K562 (cell line): ENCODE measurements around the gene SLC5A10. TPM values are rescaled to one million over a fixed set of nuclear protein-coding genes. Genes with fewer than 3 reads are reported as not detected.

Experiments
- ATAC-seq: fragments of 200-7000 bp; cut with Tn5 transposase; 3 replicates; pipeline ENCODE4 v1.9.1; 2020; ENCODE audit warnings: moderate library complexity
- BruUV-seq: library from RNA; stranded (reverse); fragments of 400-500 nt; replicated peaks from 2 replicates; lab custom pipeline; 2021; lab: Mats Ljungman, UMichigan
- CTCF ChIA-PET: fragments of 300-600 bp; formaldehyde crosslinking; extraction: SDS; loops from one replicate; lab custom pipeline; 2021; ENCODE audit warnings: low intra/inter-chr PET ratio; lab: Yijun Ruan, JAX
- POLR2A ChIA-PET: fragments of 300-600, 350-650 bp; sonication (Branson Sonifier 250); formaldehyde crosslinking; extraction: SDS; loops from one replicate; lab custom pipeline; 2021; ENCODE audit warnings: antibody characterized with exemption, inconsistent platforms; lab: Yijun Ruan, JAX
- DNase-seq, 4 experiments: peaks; one replicate each; pipeline versions ENCODE4 v3.0.0 to v3.0.0-alpha.2; 2011 to 2018; ENCODE audit warnings: low spot score in 3 of 4, mixed read lengths in 3 of 4; ENCODE audit errors: extremely low read depth in 1 of 4
- FAIRE-seq: peaks from 2 replicates; lab custom pipeline; 2011; peaks lifted over from hg19 to GRCh38; lab: Jason Lieb, UNC
- H2AFZ ChIP-seq: 2 replicates; pipeline ENCODE4 v1.6.0; 2011; ENCODE audit warnings: low read depth, low read length, control low read depth, inconsistent platforms
- H3K27ac ChIP-seq: fragments of 200-600 bp; 3 replicates; pipeline ENCODE4 v1.8.0; 2011; ENCODE audit warnings: low read depth, mild to moderate bottlenecking, control low read depth, inconsistent platforms, low read length, moderate library complexity, mixed read lengths; ENCODE audit errors: extremely low read depth
- H3K27me3 ChIP-seq, 2 experiments: fragments of 300-600 bp in 1 of 2; 2 replicates in 1 of 2; 3 replicates in 1 of 2; pipeline versions ENCODE4 v1.6.0 to v1.8.0; 2011; ENCODE audit warnings: inconsistent platforms in 2 of 2, low read length in 2 of 2, mild to moderate bottlenecking in 1 of 2, mixed read lengths in 1 of 2, moderate library complexity in 1 of 2; ENCODE audit not compliant: control insufficient read depth in 2 of 2, insufficient read depth in 2 of 2
- H3K36me3 ChIP-seq: fragments of 300-600 bp; 3 replicates; pipeline ENCODE4 v1.8.0; 2011; ENCODE audit warnings: mild to moderate bottlenecking, low read length, inconsistent platforms; ENCODE audit not compliant: control insufficient read depth, insufficient read depth
- H3K4me1 ChIP-seq, 2 experiments: fragments of 200-600 bp in 1 of 2; replicated peaks in 1 of 2; 2 replicates in 1 of 2; 3 replicates in 1 of 2; pipeline versions ENCODE4 v1.5.1 to v1.8.0; 2011; ENCODE audit warnings: inconsistent platforms in 2 of 2, low read length in 2 of 2, mild to moderate bottlenecking in 1 of 2, mixed read lengths in 1 of 2, moderate library complexity in 1 of 2; ENCODE audit not compliant: control insufficient read depth in 2 of 2, insufficient read depth in 2 of 2
- H3K4me2 ChIP-seq: 2 replicates; pipeline ENCODE4 v1.6.1; 2011; ENCODE audit warnings: low read length, control low read depth, inconsistent platforms, mixed read lengths; ENCODE audit not compliant: insufficient read depth
- H3K4me3 ChIP-seq: fragments of 200-600 bp; sonication (generic), shearing (Covaris generic); 2 replicates; pipeline ENCODE4 v1.5.1; 2016; ENCODE audit warnings: control low read depth, inconsistent platforms
- H3K79me2 ChIP-seq: fragments of 200-600 bp; 3 replicates; pipeline ENCODE4 v1.8.0; 2011; ENCODE audit warnings: low read length, inconsistent platforms; ENCODE audit not compliant: control insufficient read depth, insufficient read depth
- H3K9ac ChIP-seq, 2 experiments: 2 replicates each; pipeline versions ENCODE4 v1.6.0 to v1.6.1; 2011; ENCODE audit warnings: low read depth in 2 of 2, low read length in 2 of 2, control low read depth in 1 of 2, inconsistent platforms in 1 of 2, mild to moderate bottlenecking in 1 of 2, mixed read lengths in 1 of 2; ENCODE audit not compliant: insufficient read depth in 1 of 2
- H3K9me1 ChIP-seq: one replicate; pipeline ENCODE4 v1.6.0; 2011; ENCODE audit warnings: inconsistent platforms, mild to moderate bottlenecking, low read length, moderate library complexity; ENCODE audit not compliant: control insufficient read depth, insufficient read depth
- H3K9me3 ChIP-seq: replicated peaks from 2 replicates; pipeline ENCODE4 v1.5.1; 2011; ENCODE audit warnings: low read depth, low read length, inconsistent platforms; ENCODE audit not compliant: control insufficient read depth, insufficient read depth
- H4K20me1 ChIP-seq: replicated peaks from 2 replicates; pipeline ENCODE4 v1.6.1; 2011; ENCODE audit warnings: low read length, inconsistent platforms, mixed read lengths; ENCODE audit not compliant: control insufficient read depth, insufficient read depth
- CBFB ChIP-seq: sonication (generic); formaldehyde crosslinking; IDR thresholded peaks from 2 replicates; pipeline ENCODE4 v1.4.0; 2020; ENCODE audit warnings: mild to moderate bottlenecking, missing genetic modification reagents
- MIER1 ChIP-seq: fragments of 450-650 bp; IDR thresholded peaks from 2 replicates; pipeline ENCODE4 v1.6.1; 2016; ENCODE audit warnings: antibody characterized with exemption, mild to moderate bottlenecking, low read depth
- SPI1 ChIP-seq: IDR thresholded peaks from 2 replicates; pipeline ENCODE4 v1.6.1; 2011; ENCODE audit warnings: low read depth, low read length, control low read depth, borderline replicate concordance
- ZKSCAN3 ChIP-seq: fragments of 250-450 bp; sonication (Bioruptor Pico); IDR thresholded peaks from 2 replicates; pipeline ENCODE4 v1.4.0; 2020
- WGBS: fragments of 100-300 bp; shearing (Covaris generic); methylation state at CpG from one replicate; pipeline ENCODE4 v1.1.6; 2016; ENCODE audit warnings: low coverage, mixed read lengths; ENCODE audit not compliant: insufficient coverage; ENCODE audit errors: missing lambda C conversion rate; 5-methylcytosine and 5-hydroxymethylcytosine counted together
- in situ Hi-C: fragments of 300-500 bp; cut with MboI; formaldehyde crosslinking; loops from 4 replicates; pipeline ENCODE4 v1.15.0; 2018; ENCODE audit warnings: inconsistent platforms, mixed read lengths
- intact Hi-C: fragments of 100-400 bp; cut with micrococcal nuclease; formaldehyde crosslinking; loops from 2 replicates; pipeline ENCODE4 v1.14.2; 2022
- polyA plus RNA-seq, 8 experiments: library from polyadenylated mRNA; depleted of rRNA in 4 of 8; stranded (reverse) in 5 of 8; unstranded in 3 of 8; fragments of >200 nt; fragmentation: Nextera tagmentation in 2 of 8; fragmentation: Illumina TruSeq in 1 of 8; extraction: Ambion mirVana in 2 of 8; extraction: Trizol in 1 of 8; gene quantifications; 2 replicates each; pipeline versions ENCODE4 v1.2.1 to v1.2.3, GENCODE V29; 2011 to 2014; ENCODE audit warnings: inconsistent platforms in 1 of 8, missing spikeins in 1 of 8
- total RNA-seq, 7 experiments: library from RNA; depleted of rRNA in 6 of 7; stranded (reverse); fragments of >200 nt in 6 of 7; fragmentation: Illumina TruSeq in 2 of 7; extraction: Trizol in 2 of 7; gene quantifications; 2 replicates each; pipeline versions ENCODE4 v1.2.1 to v1.2.3, GENCODE V29; 2011 to 2021; ENCODE audit warnings: low replicate concordance in 1 of 7
- TF ChIP-seq, protein P1 (sequence below): fragments of 150-350 bp; conservative IDR thresholded peaks from 2 replicates; pipeline ENCODE4 v1.6.1; 2014; ENCODE audit warnings: low read length
- TF ChIP-seq, protein P2 (sequence below): fragments of 250-450 bp; sonication (Bioruptor Pico); IDR thresholded peaks from 2 replicates; pipeline ENCODE4 v1.8.0; 2021; ENCODE audit warnings: borderline replicate concordance, mild to moderate bottlenecking, moderate library complexity; ENCODE audit not compliant: poor library complexity, severe bottlenecking
- TF ChIP-seq, protein P3 (sequence below): fragments of 450-650 bp; conservative IDR thresholded peaks from 2 replicates; pipeline ENCODE4 v1.6.1; 2016; ENCODE audit warnings: missing genetic modification characterization, low read depth, mild to moderate bottlenecking, control low read depth, missing compliant biosample characterization
- TF ChIP-seq, protein P4 (sequence below): fragments of 450-650 bp; IDR thresholded peaks from 2 replicates; pipeline ENCODE4 v1.6.1; 2018; ENCODE audit not compliant: partially characterized antibody
- TF ChIP-seq, protein P5 (sequence below): fragments of 250-450 bp; sonication (Bioruptor Pico); IDR thresholded peaks from 2 replicates; pipeline ENCODE4 v1.9.0; 2021; ENCODE audit warnings: mild to moderate bottlenecking, inconsistent platforms

The SLC5A10 gene
- total and polyA plus RNA-seq, 9 of the 15 experiments (the other 6 are each of a cell fraction or from before 2014, with no cell fraction given), result 0.03 to 0.09 (median 0.03) TPM; not detected in 5

DNA sequence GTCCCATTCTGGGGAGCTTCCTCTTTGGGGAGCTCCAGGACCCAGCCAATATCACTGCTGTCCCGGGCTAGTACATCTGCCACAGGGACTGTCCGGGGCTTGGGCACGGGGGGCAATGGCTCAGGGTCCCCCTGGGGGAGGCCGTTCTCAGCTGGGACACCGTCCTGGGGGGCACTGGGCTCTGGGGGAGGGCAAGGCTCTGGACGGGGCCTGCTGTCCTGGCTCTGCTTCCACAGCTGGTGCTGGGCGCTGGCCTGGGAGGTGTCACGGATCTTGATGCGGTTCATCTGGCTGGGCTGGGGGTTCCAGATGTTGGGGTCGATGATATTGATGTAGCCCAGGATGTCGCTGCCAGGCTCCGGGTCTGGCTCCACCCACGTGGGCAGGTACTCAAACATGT lies 26.1 kb downstream of the SLC5A10 start (continued):
- TF ChIP-seq, protein P1, sequence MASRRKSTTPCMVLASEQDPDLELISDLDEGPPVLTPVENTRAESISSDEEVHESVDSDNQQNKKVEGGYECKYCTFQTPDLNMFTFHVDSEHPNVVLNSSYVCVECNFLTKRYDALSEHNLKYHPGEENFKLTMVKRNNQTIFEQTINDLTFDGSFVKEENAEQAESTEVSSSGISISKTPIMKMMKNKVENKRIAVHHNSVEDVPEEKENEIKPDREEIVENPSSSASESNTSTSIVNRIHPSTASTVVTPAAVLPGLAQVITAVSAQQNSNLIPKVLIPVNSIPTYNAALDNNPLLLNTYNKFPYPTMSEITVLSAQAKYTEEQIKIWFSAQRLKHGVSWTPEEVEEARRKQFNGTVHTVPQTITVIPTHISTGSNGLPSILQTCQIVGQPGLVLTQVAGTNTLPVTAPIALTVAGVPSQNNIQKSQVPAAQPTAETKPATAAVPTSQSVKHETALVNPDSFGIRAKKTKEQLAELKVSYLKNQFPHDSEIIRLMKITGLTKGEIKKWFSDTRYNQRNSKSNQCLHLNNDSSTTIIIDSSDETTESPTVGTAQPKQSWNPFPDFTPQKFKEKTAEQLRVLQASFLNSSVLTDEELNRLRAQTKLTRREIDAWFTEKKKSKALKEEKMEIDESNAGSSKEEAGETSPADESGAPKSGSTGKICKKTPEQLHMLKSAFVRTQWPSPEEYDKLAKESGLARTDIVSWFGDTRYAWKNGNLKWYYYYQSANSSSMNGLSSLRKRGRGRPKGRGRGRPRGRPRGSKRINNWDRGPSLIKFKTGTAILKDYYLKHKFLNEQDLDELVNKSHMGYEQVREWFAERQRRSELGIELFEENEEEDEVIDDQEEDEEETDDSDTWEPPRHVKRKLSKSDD, result no peak
- TF ChIP-seq, protein P2, sequence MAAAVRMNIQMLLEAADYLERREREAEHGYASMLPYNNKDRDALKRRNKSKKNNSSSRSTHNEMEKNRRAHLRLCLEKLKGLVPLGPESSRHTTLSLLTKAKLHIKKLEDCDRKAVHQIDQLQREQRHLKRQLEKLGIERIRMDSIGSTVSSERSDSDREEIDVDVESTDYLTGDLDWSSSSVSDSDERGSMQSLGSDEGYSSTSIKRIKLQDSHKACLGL, result no peak

DNA sequence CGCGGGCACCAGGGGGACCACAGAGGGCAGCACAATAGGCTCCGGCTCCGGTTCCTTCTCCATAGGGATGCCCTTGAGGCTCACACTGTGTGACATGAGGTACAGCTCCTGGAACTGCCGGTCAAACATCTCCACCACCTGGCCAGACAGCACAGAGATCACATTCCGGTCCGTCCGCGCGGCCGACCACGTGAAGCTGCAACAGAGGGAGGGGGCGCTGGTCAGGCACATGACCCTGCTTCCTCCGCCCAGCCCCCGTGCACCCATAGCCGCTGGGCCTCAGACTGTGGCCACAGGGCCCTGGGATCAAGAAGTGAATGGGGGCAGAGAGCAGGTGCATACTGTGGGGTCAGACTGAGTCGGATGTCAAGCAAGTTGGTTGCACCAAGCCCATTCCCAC lies 26.7 kb downstream of the SLC5A10 start:
- H3K79me2 ChIP-seq, result no peaks in the 10 kb centered on the region
- FAIRE-seq, result no peak
- no peak overlapping the region for H3K4me3 ChIP-seq
- no TSS peak for BruUV-seq
- 86% methylated on average over 12 of the region's 17 CpGs for WGBS
- H3K9me1 ChIP-seq, result no peaks in the 10 kb centered on the region
- peaks cover 32% of the 10 kb centered on the region; the same call in 1 of the 3 replicates for H3K36me3 ChIP-seq
- no peaks in the 10 kb centered on the region for H4K20me1 ChIP-seq
- no peak overlapping the region for H3K27ac ChIP-seq
- no peak overlapping the region for H3K4me2 ChIP-seq
- in situ Hi-C loops (loop anchor here (5.0 kb wide), 1 partner anchor 39 kb away; no protein-coding TSS in a partner anchor), intact Hi-C loops (no loop called here)
- POLR2A ChIA-PET, result interaction anchor here (0.7 kb wide), 1 partner anchor 48 kb away, joined by 3 read pairs; no protein-coding TSS in a partner anchor
- H3K9me3 ChIP-seq, result no peaks in the 10 kb centered on the region
- H3K4me1 ChIP-seq, result peaks cover 10 to 43% of the 10 kb centered on the region in 2 experiments; a peak in 4 of 5 replicates
- no peaks in the 10 kb centered on the region for H3K27me3 ChIP-seq
- no peak overlapping the region for H2AFZ ChIP-seq
- ATAC-seq, result no peak
- H3K9ac ChIP-seq, result no peak overlapping the region; a peak in 1 of 4 replicates
- no peak for DNase-seq
- CTCF ChIA-PET, result no interaction called here
- TF ChIP-seq MIER1 (no peak), CBFB (CRISPR knock-in tag) (no peak), SPI1 (no peak), ZKSCAN3 (CRISPR knock-in tag) (no peak)
- TF ChIP-seq, protein P3, sequence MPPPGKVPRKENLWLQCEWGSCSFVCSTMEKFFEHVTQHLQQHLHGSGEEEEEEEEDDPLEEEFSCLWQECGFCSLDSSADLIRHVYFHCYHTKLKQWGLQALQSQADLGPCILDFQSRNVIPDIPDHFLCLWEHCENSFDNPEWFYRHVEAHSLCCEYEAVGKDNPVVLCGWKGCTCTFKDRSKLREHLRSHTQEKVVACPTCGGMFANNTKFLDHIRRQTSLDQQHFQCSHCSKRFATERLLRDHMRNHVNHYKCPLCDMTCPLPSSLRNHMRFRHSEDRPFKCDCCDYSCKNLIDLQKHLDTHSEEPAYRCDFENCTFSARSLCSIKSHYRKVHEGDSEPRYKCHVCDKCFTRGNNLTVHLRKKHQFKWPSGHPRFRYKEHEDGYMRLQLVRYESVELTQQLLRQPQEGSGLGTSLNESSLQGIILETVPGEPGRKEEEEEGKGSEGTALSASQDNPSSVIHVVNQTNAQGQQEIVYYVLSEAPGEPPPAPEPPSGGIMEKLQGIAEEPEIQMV (tag), result no peak
- TF ChIP-seq, protein P4, sequence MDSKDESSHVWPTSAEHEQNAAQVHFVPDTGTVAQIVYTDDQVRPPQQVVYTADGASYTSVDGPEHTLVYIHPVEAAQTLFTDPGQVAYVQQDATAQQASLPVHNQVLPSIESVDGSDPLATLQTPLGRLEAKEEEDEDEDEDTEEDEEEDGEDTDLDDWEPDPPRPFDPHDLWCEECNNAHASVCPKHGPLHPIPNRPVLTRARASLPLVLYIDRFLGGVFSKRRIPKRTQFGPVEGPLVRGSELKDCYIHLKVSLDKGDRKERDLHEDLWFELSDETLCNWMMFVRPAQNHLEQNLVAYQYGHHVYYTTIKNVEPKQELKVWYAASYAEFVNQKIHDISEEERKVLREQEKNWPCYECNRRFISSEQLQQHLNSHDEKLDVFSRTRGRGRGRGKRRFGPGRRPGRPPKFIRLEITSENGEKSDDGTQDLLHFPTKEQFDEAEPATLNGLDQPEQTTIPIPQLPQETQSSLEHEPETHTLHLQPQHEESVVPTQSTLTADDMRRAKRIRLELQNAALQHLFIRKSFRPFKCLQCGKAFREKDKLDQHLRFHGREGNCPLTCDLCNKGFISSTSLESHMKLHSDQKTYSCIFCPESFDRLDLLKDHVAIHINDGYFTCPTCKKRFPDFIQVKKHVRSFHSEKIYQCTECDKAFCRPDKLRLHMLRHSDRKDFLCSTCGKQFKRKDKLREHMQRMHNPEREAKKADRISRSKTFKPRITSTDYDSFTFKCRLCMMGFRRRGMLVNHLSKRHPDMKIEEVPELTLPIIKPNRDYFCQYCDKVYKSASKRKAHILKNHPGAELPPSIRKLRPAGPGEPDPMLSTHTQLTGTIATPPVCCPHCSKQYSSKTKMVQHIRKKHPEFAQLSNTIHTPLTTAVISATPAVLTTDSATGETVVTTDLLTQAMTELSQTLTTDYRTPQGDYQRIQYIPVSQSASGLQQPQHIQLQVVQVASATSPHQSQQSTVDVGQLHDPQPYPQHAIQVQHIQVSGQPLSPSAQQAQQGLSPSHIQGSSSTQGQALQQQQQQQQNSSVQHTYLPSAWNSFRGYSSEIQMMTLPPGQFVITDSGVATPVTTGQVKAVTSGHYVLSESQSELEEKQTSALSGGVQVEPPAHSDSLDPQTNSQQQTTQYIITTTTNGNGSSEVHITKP, result no peak
- TF ChIP-seq, protein P5, sequence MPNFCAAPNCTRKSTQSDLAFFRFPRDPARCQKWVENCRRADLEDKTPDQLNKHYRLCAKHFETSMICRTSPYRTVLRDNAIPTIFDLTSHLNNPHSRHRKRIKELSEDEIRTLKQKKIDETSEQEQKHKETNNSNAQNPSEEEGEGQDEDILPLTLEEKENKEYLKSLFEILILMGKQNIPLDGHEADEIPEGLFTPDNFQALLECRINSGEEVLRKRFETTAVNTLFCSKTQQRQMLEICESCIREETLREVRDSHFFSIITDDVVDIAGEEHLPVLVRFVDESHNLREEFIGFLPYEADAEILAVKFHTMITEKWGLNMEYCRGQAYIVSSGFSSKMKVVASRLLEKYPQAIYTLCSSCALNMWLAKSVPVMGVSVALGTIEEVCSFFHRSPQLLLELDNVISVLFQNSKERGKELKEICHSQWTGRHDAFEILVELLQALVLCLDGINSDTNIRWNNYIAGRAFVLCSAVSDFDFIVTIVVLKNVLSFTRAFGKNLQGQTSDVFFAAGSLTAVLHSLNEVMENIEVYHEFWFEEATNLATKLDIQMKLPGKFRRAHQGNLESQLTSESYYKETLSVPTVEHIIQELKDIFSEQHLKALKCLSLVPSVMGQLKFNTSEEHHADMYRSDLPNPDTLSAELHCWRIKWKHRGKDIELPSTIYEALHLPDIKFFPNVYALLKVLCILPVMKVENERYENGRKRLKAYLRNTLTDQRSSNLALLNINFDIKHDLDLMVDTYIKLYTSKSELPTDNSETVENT (CRISPR knock-in tag), result no peak
